Caco-2 (cell line): ENCODE results near the gene L3MBTL4. TPM values are rescaled to one million over a fixed set of nuclear protein-coding genes. Genes with fewer than 3 reads are reported as not detected.

Experiments used
- BruUV-seq: library from RNA; stranded (reverse); fragments of 400-500 nt; replicated peaks from 2 replicates; lab custom pipeline; 2021; lab: Mats Ljungman, UMichigan
- CTCF ChIA-PET: fragments of 300-600 bp; sonication (Branson Sonifier 250); formaldehyde crosslinking; loops from one replicate; lab custom pipeline; 2022; ENCODE audit warnings: antibody characterized with exemption; lab: Charles Lee
- POLR2A ChIA-PET: fragments of 300-600 bp; sonication (Branson Sonifier 250); formaldehyde crosslinking; loops from one replicate; lab custom pipeline; 2022; ENCODE audit warnings: antibody characterized with exemption; lab: Charles Lee
- DNase-seq, 2 experiments: peaks; one replicate each; pipeline versions ENCODE4 v3.0.0 to v3.0.0-alpha.2; 2020 to 2022
- H3K27me3 ChIP-seq: replicated peaks from 2 replicates; pipeline ENCODE4 v1.6.0; 2011; ENCODE audit warnings: low read length; ENCODE audit not compliant: control insufficient read depth, insufficient read depth
- H3K36me3 ChIP-seq: 2 replicates; pipeline ENCODE4 v1.5.1; 2011; ENCODE audit warnings: low read length; ENCODE audit not compliant: control insufficient read depth, insufficient read depth
- H3K4me1 ChIP-seq: fragments of 250-450 bp; sonication (Bioruptor Pico); 2 replicates; pipeline ENCODE4 v1.5.1; 2020; ENCODE audit warnings: mild to moderate bottlenecking
- H3K4me3 ChIP-seq: 2 replicates; pipeline ENCODE4 v1.5.1; 2011; ENCODE audit warnings: low read depth, mild to moderate bottlenecking, control low read depth, low read length
- H3K9me3 ChIP-seq: fragments of 250-450 bp; sonication (Bioruptor Pico); 2 replicates; pipeline ENCODE4 v1.5.1; 2020; ENCODE audit warnings: mild to moderate bottlenecking, moderate library complexity
- H3K27ac Mint-ChIP-seq: one replicate; pipeline ENCODE4 v1.8.0; 2022; ENCODE audit warnings: mixed read lengths; ENCODE audit not compliant: unreplicated experiment
- H3K27me3 Mint-ChIP-seq: one replicate; pipeline ENCODE4 v1.8.0; 2022; ENCODE audit warnings: mixed read lengths; ENCODE audit not compliant: insufficient read depth, unreplicated experiment
- H3K36me3 Mint-ChIP-seq: one replicate; pipeline ENCODE4 v1.8.0; 2022; ENCODE audit warnings: mild to moderate bottlenecking, mixed read lengths; ENCODE audit not compliant: insufficient read depth, unreplicated experiment
- H3K4me1 Mint-ChIP-seq: one replicate; pipeline ENCODE4 v1.8.0; 2022; ENCODE audit warnings: low read depth, mixed read lengths; ENCODE audit not compliant: unreplicated experiment
- H3K4me3 Mint-ChIP-seq: one replicate; pipeline ENCODE4 v1.8.0; 2022; ENCODE audit warnings: mild to moderate bottlenecking, moderate library complexity, mixed read lengths; ENCODE audit not compliant: unreplicated experiment
- H3K9me3 Mint-ChIP-seq: one replicate; pipeline ENCODE4 v1.8.0; 2022; ENCODE audit warnings: mixed read lengths; ENCODE audit not compliant: unreplicated experiment
- CTCF ChIP-seq, 2 experiments: fragments of 200-600 bp in 1 of 2; IDR thresholded peaks; 1 replicate in 1 of 2; 2 replicates in 1 of 2; pipeline versions ENCODE4 v1.5.1 to v1.8.0; 2011 to 2022; ENCODE audit warnings: antibody characterized with exemption in 1 of 2, control low read depth in 1 of 2, inconsistent platforms in 1 of 2, low read depth in 1 of 2, low read length in 1 of 2, mild to moderate bottlenecking in 1 of 2, moderate library complexity in 1 of 2; ENCODE audit not compliant: insufficient read depth in 1 of 2, severe bottlenecking in 1 of 2, unreplicated experiment in 1 of 2
- intact Hi-C: fragments of 100-400 bp; cut with micrococcal nuclease; formaldehyde crosslinking; loops from one replicate; pipeline ENCODE4 v1.10.0; 2022; ENCODE audit not compliant: unreplicated experiment
- total RNA-seq: library from RNA; stranded (reverse); gene quantifications from 2 replicates; pipeline ENCODE4 v1.2.3, GENCODE V29; 2022

Gene L3MBTL4
- total RNA-seq, 1 experiment from 2014 or later: 0.23 TPM

GRCh38 chr18:6373187-6373586 is 41.5 kb downstream of the L3MBTL4 start:
- Histone ChIP-seq H3K27me3 (no peaks in the 10 kb centered on the region), H3K4me1 (peaks cover 4% of the 10 kb centered on the region; the same call in 1 of the 2 replicates), H3K4me3 (no peak overlapping the region), H3K9me3 (no peaks in the 10 kb centered on the region), H3K36me3 (no peaks in the 10 kb centered on the region)
- DNase-seq: no peak
- intact Hi-C loops: no loop called here
- BruUV-seq: no TSS peak
- Mint-ChIP-seq H3K27ac (no peak overlapping the region), H3K36me3 (no peaks in the 10 kb centered on the region), H3K4me3 (no peak overlapping the region), H3K4me1 (peaks cover 6% of the 10 kb centered on the region), H3K9me3 (no peaks in the 10 kb centered on the region), H3K27me3 (peaks cover 14% of the 10 kb centered on the region)
- TF ChIP-seq CTCF (IDR thresholded peaks at IDR 0.05; ENCODE audit: insufficient read depth in 1 of 2, low read depth in 1 of 2, low read length in 1 of 2, severe bottlenecking in 1 of 2, unreplicated experiment in 1 of 2): no peak
- POLR2A ChIA-PET: no interaction called here
- CTCF ChIA-PET: no interaction called here

GRCh38 chr18:6370886-6371635 is 43.6 kb downstream of the L3MBTL4 start:
- no TSS peak for BruUV-seq
- no peak for DNase-seq

GRCh38 chr18:6370410-6370809 is 44.3 kb downstream of the L3MBTL4 start:
- no peaks in the 10 kb centered on the region for H3K9me3 Mint-ChIP-seq
- intact Hi-C loops: no loop called here
- peaks cover 4% of the 10 kb centered on the region; the same call in 1 of the 2 replicates for H3K4me1 ChIP-seq
- POLR2A ChIA-PET: no interaction called here
- H3K36me3 Mint-ChIP-seq: no peaks in the 10 kb centered on the region
- no TSS peak for BruUV-seq
- CTCF ChIA-PET: no interaction called here
- H3K4me3 ChIP-seq: no peak overlapping the region
- H3K27ac Mint-ChIP-seq: no peak overlapping the region
- H3K9me3 ChIP-seq: no peaks in the 10 kb centered on the region
- peaks cover 4% of the 10 kb centered on the region for H3K4me1 Mint-ChIP-seq
- DNase-seq: no peak
- no peaks in the 10 kb centered on the region for H3K27me3 ChIP-seq
- H3K27me3 Mint-ChIP-seq: peaks cover 20% of the 10 kb centered on the region
- no peak overlapping the region for H3K4me3 Mint-ChIP-seq
- no peaks in the 10 kb centered on the region for H3K36me3 ChIP-seq
- TF ChIP-seq CTCF (IDR thresholded peaks at IDR 0.05; ENCODE audit: insufficient read depth in 1 of 2, low read depth in 1 of 2, low read length in 1 of 2, severe bottlenecking in 1 of 2, unreplicated experiment in 1 of 2): no peak

More at GRCh38 chr18:6370886-6371635, 43.6 kb downstream of the L3MBTL4 start:
- no peak overlapping the region for H3K4me3 Mint-ChIP-seq
- TF ChIP-seq CTCF (IDR thresholded peaks at IDR 0.05; ENCODE audit: insufficient read depth in 1 of 2, low read depth in 1 of 2, low read length in 1 of 2, severe bottlenecking in 1 of 2, unreplicated experiment in 1 of 2): no peak
- H3K9me3 Mint-ChIP-seq: no peaks in the 10 kb centered on the region
- no peak overlapping the region for H3K27ac Mint-ChIP-seq
- peaks cover 6% of the 10 kb centered on the region for H3K4me1 Mint-ChIP-seq
- H3K4me1 ChIP-seq: peaks cover 4% of the 10 kb centered on the region; the same call in 1 of the 2 replicates
- H3K4me3 ChIP-seq: no peak overlapping the region
- intact Hi-C loops: no loop called here
- H3K36me3 ChIP-seq: no peaks in the 10 kb centered on the region
- H3K27me3 ChIP-seq: no peaks in the 10 kb centered on the region
- no peaks in the 10 kb centered on the region for H3K36me3 Mint-ChIP-seq
- peaks cover 20% of the 10 kb centered on the region for H3K27me3 Mint-ChIP-seq
- no peaks in the 10 kb centered on the region for H3K9me3 ChIP-seq
- ChIA-PET CTCF (no interaction called here), POLR2A (no interaction called here)
